NK-92 (cell line): ENCODE data around the gene ALDH3A1.
"Not testable (repeated sequence)": the region's sequence is repeated elsewhere in the genome, so short reads cannot be mapped to it uniquely, and the experiment has no call there.

Experiments used
- DNase-seq: peaks from one replicate; lab custom pipeline; 2025; ENCODE audit not compliant: unreplicated experiment; lab: John Stamatoyannopoulos, UW

Gene ALDH3A1

GRCh38 chr17:19747829-19748806, at the start of gene ALDH3A1:
ALDH3A1 (minus strand) TSS chr17:19748298; CDS start chr17:19745129, 3,169 bp downstream.
- DNase-seq, result no peak

- no peak for DNase-seq
Measured at GRCh38 chr17:19796457-19796856, 48.4 kb upstream of the ALDH3A1 start.

- no peak for DNase-seq
Measured at GRCh38 chr17:19791918-19792550, 43.9 kb upstream of the ALDH3A1 start.

GRCh38 chr17:19787733-19788357, 39.7 kb upstream of the ALDH3A1 start:
- DNase-seq, result no peak

GRCh38 chr17:19785854-19786253, 37.8 kb upstream of the ALDH3A1 start:
- no peak for DNase-seq

DNA sequence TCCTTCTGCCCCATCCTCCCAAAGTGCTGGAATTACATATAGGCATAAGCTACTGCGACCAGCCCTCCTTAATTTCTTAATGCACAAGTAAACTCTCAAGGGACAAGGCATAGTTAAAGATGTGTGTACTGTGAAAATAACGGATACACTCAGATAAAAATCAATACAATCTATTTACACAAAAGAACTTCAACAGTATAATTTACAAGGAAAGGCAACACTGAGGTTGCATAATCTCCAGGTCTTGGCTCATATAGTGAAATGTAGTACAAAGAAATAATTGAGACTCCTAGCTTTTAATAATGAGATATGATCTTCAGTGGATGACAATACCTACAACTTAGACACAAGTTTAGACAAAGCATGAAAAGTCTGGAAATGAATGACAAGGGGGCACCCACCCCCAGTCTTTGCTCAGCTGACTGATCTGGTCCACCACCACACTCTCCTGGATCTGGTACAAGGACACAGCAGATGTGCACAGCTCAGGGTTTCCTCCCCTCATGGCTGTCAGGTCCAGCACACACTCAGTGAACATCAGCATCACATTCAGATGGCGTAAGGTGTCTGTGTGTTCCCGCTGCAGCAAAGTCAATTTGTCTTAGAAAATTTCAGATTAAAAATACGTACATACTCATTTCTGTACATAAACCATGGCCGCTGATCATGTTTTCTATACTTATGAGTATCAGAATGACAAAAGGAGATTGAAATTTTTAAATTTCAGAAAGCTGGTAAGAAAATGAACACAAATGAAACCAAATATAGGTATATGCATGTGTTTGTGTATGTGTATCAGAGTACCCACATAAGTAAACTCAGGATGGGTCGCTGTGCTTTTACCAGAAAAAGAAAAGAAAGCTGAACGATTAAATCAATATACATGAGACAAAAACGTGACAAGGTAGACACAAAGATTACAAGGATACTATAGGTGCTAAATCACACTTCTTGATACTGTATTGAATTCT, 33.7 kb upstream of the ALDH3A1 start:
- DNase-seq, result no peak

DNA sequence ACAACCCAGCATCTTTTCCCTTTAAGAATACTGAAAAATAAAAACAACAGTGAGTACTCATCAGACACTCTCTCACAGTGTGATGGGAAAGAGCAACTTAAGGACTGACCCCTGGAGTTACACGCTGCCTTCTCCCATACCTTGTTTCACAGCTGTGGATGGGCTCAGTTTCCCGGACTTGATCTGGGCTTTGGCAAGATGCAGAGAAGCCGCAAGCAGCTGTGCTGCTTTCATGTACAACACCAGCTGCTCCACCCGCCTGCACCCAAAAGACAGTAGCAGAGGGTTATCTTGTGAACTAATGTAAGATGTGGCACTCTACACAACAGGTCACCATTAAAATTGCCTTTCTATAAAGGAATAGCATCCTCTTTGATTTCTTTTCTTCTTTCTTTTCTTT, 32.7 kb upstream of the ALDH3A1 start:
- DNase-seq, result no peak

- DNase-seq, result no peak
Measured at GRCh38 chr17:19773534-19773933, 25.4 kb upstream of the ALDH3A1 start.

DNA sequence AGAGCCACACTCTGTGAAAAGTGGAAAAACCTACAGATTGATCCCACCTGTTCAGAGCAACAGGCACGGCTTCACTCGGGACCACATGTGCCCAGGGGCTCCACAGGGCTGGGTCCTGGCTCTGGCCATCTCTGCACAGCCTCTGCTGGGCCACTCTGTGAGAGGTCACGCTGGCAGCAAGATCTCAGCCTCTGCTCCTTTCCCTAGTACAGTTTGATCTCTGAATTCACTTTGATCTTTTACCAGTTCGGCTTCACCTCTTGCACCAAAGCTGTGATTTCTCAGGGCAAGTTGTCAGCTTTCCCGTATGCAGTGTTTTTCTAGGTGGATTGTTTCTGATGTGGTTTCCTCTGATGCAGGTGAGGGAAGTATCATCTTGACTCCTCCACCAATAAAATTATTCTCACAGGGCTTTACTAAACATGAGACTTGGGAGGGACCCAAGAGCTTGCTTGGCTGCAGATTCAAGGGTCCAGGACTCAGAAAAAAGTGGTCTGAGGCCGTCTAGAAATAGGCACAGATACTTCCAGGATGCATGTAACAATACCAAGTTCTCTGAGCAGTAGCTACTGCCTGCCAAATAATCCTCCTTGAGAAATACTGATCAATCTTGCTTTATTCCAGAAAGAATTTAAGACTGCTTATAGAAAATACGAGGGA, 24.0 kb upstream of the ALDH3A1 start:
- DNase-seq, result no peak

DNA sequence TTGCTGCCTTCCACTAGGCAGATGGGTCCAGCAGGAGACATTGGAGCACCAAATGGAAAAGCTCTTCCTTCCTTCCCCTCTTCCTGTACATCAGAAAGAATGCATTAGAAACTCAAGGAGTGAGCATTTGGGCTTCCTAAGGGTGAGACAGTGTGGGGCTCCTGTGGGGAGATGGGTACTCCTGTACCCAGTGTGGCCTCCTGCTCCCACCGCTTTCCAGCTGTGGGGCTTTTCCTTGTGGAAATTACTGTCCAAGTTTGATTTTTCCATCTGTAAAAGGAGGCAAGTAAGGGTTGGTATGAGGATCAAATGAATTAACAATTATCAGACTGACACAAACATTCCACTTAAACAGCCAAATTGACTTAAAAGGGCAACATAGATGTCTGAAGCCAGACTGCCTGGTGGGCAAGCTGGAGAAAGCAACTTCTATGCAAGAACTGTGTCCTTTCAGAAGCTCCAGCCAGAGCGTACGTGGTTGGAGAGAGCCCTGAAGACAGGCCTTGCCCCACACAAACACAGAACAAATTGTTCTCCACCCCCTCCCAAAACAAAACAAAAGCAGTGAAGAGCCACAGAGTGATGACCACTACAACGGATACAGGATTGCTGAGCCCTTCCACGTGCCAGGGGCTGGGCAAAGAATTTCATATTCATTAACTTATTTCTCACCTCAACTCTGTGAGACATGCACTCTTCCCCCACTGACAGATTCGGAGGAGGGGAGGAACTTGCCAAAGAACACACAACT, 23.1 kb upstream of the ALDH3A1 start:
- DNase-seq, result no peak

GRCh38 chr17:19769946-19770652, 22.0 kb upstream of the ALDH3A1 start:
- no peak for DNase-seq

DNA sequence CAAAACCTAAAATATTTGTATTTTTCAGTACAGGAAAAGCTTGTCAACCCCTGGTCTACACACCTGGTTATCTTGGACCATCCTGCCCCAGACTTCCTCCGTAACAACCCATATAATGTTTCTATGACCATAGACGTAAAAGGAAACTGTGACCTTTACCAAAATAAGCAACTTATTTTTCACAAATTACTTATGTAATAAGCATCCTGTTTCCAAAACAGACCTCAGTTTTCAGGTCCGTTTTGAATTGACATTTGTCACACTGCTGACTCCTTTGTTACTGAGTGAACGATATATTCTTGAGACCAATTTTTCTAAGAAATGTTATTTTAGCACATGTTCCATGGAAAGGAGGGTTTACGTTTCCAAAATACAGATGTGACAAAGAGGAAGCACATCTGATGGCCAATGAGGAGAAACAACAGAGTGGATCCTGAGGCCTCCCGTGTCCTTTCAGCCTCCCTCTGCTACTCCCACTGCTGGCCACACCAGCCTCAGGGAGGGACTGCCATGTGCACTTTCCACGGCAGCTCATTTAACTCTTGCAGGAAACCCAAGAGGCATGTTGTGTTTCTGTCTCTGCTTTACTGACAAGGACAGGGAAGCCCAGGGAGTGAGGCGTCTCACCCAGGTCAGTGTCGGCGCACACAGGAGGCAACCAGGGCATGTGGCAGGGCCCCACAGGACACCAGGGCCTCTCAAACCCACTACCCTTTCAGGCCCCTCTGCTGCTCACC, 20.1 kb upstream of the ALDH3A1 start:
- no peak for DNase-seq

- no peak for DNase-seq
Measured at GRCh38 chr17:19766421-19767270, 18.5 kb upstream of the ALDH3A1 start.

DNA sequence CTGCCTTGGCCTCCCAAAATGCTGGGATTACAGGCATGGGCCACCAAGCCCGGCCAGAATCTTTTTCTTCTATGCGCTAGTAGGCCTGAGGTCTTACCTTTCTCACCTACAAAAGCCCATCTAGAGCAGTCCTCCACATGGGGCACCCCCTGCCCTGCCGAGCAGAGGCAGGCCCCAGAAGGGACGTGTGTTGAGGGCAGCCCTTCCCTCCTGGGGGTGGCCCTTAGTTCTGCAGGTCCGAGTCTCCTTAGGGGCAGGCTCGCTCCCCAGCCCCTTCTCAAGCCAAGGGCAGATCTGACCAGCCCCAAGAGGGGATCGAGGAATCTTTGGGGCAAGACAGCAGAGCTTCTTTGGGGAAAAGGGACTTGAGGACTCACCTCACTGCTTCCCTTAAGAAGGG, 17.9 kb upstream of the ALDH3A1 start:
- DNase-seq, result no peak

DNA sequence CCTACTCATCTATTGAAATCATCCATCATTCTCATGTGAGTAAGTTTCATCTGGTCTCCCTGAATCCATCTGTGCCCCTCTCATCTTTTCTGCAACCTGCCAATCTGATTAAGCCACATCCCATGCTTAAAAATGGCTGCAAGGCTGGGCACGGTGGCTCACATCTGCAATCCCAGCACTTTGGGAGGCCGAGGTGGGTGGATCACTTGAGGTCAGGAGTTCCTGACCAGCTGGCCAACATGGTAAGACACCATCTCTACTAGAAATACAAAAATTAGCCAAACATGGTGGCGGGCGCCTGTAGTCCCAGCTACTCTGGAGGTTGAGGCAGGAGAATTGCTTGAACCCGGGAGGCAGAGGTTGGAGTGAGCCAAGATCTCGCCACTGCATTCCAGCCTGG, 15.9 kb upstream of the ALDH3A1 start:
- not testable (repeated sequence) for DNase-seq

DNA sequence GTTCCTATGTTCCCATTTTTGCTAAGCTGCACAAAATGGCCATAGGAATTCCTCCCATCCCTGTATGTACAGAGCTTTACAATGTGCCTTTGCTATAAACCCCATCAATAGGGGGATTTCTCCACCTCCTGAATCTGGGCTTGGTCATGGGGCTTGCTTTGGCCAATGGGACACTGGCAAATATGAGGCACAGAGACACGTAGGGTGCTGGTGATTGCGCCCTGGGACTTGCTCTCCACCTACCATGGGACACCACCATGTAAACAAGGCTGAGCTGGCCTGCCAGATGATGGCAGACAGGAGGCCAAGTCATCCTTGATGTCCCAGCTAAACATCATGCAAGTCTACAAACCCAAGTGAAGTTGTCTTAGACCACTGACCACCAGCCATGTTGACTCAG, 15.3 kb upstream of the ALDH3A1 start:
- no peak for DNase-seq

GRCh38 chr17:19762515-19762961, 14.4 kb upstream of the ALDH3A1 start:
- no peak for DNase-seq
